ENCODE results near the gene WDHD1. TPM values are rescaled to one million over a fixed set of nuclear protein-coding genes. Genes with fewer than 3 reads are reported as not detected.
"Not testable (repeated sequence)": the region's sequence is repeated elsewhere in the genome, so short reads cannot be mapped to it uniquely, and the experiment has no call there.

WDHD1 gene
- total and polyA plus RNA-seq, 4 experiments from 2014 or later = 1.4 to 4.1 (median 3.6) TPM

- Mint-ChIP-seq H3K27ac (peak within 1 kb of the TSS; percentile 89 to 96 (median 94)), H3K36me3 (peaks cover 0 to 6% of the 10 kb centered on the region in 2 donors), H3K4me1 (peaks cover 14 to 34% (median 26%) of the 10 kb centered on the region in 4 donors), H3K27me3 (no peaks in the 10 kb centered on the region), H3K9me3 (no peaks in the 10 kb centered on the region), H3K4me3 (peak within 1 kb of the TSS; percentile 90 to 96 (median 92))
- DNase-seq = peak; percentile 73 to 83 (median 77)
- H3K27ac ChIP-seq (ENCODE audit: low read depth, low read length) = peak within 1 kb of the TSS; percentile 96
- peak within 1 kb of the TSS; percentile 37 to 99 for H3K4me3 ChIP-seq (ENCODE audit: low read length in 2 of 2)
- no peaks in the 10 kb centered on the region for H3K36me3 ChIP-seq (ENCODE audit: insufficient read depth, low read length)
- H3K4me1 ChIP-seq (ENCODE audit: insufficient read depth, low read length) = peaks cover 27% of the 10 kb centered on the region
- H3K9me3 ChIP-seq (ENCODE audit: control insufficient read depth in 1 of 2, low read length in 2 of 2) = no peaks in the 10 kb centered on the region
- no peaks in the 10 kb centered on the region for H3K27me3 ChIP-seq (ENCODE audit: insufficient read depth, low read length)
- intact Hi-C loops (cut with micrococcal nuclease) = loop anchor here (1.0 to 10.0 kb wide), 12 partner anchors 21 to 682 kb away; partner anchors contain the start of genes CDKN3, CNIH1, GMFB and KTN1
- ChIA-PET POLR2A (ENCODE audit: partially characterized antibody) (interaction anchor here (0.7 to 4.7 kb wide), 21 partner anchors 7 to 1751 kb away, joined by 3 to 44 read pairs (median 3); partner anchors contain the start of genes CDKN3, MAPK1IP1L, PELI2 and SAMD4A), CTCF (ENCODE audit: partially characterized antibody) (interaction anchor here (0.5 to 4.3 kb wide), 26 partner anchors 9 to 338 kb away, joined by 3 to 41 read pairs (median 4); partner anchors contain the start of gene MAPK1IP1L)
Observed at GRCh38 chr14:54902521-54903420, 124.1 kb downstream of the WDHD1 start, which contains the start of gene GCH1. Gene GCH1 (minus strand): TSS chr14:54902826. CDS start chr14:54902663, 163 bp downstream.

GRCh38 chr14:54902143-54902520, 124.8 kb downstream of the WDHD1 start:
- Histone ChIP-seq H3K27ac (ENCODE audit: low read depth, low read length) (peak overlapping the region; percentile 96), H3K9me3 (ENCODE audit: control insufficient read depth in 1 of 2, low read length in 2 of 2) (no peaks in the 10 kb centered on the region), H3K27me3 (ENCODE audit: insufficient read depth, low read length) (no peaks in the 10 kb centered on the region), H3K4me3 (ENCODE audit: low read length in 2 of 2) (peak overlapping the region; percentile 37 to 99), H3K36me3 (ENCODE audit: insufficient read depth, low read length) (no peaks in the 10 kb centered on the region), H3K4me1 (ENCODE audit: insufficient read depth, low read length) (peaks cover 25% of the 10 kb centered on the region)
- H3K36me3 Mint-ChIP-seq = peaks cover 0 to 10% of the 10 kb centered on the region in 2 donors
- no peaks in the 10 kb centered on the region for H3K9me3 Mint-ChIP-seq
- peak; percentile 81 to 87 (median 85) for DNase-seq
- H3K4me3 Mint-ChIP-seq = peak overlapping the region; percentile 89 to 96 (median 92)
- intact Hi-C loops (cut with micrococcal nuclease) = loop anchor here (1.0 to 10.0 kb wide), 9 partner anchors 21 to 683 kb away; partner anchors contain the start of genes CDKN3, CNIH1, GMFB and KTN1
- no peaks in the 10 kb centered on the region for H3K27me3 Mint-ChIP-seq
- H3K4me1 Mint-ChIP-seq = peaks cover 14 to 36% (median 25%) of the 10 kb centered on the region in 4 donors
- ChIA-PET POLR2A (ENCODE audit: partially characterized antibody) (interaction anchor here (0.5 to 4.7 kb wide), 18 partner anchors 8 to 431 kb away, joined by 3 to 44 read pairs (median 4); partner anchors contain the start of genes MAPK1IP1L, SAMD4A, SOCS4 and WDHD1), CTCF (ENCODE audit: partially characterized antibody) (interaction anchor here (1.0 to 4.3 kb wide), 12 partner anchors 9 to 337 kb away, joined by 3 to 41 read pairs (median 7); partner anchors contain the start of gene MAPK1IP1L)
- H3K27ac Mint-ChIP-seq = peak overlapping the region; percentile 67 to 93 (median 92)

GRCh38 chr14:54901380-54902142, 125.3 kb downstream of the WDHD1 start:
- Histone ChIP-seq H3K4me3 (ENCODE audit: low read length in 2 of 2) (peak overlapping the region; percentile 37 to 99), H3K9me3 (ENCODE audit: control insufficient read depth in 1 of 2, low read length in 2 of 2) (no peaks in the 10 kb centered on the region), H3K27me3 (ENCODE audit: insufficient read depth, low read length) (no peaks in the 10 kb centered on the region), H3K27ac (ENCODE audit: low read depth, low read length) (peak overlapping the region; percentile 96), H3K36me3 (ENCODE audit: insufficient read depth, low read length) (no peaks in the 10 kb centered on the region), H3K4me1 (ENCODE audit: insufficient read depth, low read length) (peaks cover 25% of the 10 kb centered on the region)
- POLR2A ChIA-PET (ENCODE audit: partially characterized antibody) = interaction anchor here (0.5 to 4.7 kb wide), 16 partner anchors 8 to 1678 kb away, joined by 3 to 44 read pairs (median 4); partner anchors contain the start of genes MAPK1IP1L, SAMD4A, SOCS4 and TMEM260
- H3K4me3 Mint-ChIP-seq = peak overlapping the region; percentile 89 to 96 (median 92)
- peaks cover 0 to 10% of the 10 kb centered on the region in 2 donors for H3K36me3 Mint-ChIP-seq
- no peaks in the 10 kb centered on the region for H3K9me3 Mint-ChIP-seq
- H3K4me1 Mint-ChIP-seq = peaks cover 14 to 33% (median 24%) of the 10 kb centered on the region in 4 donors
- intact Hi-C loops (cut with micrococcal nuclease) = loop anchor here (1.0 to 10.0 kb wide), 10 partner anchors 8 to 683 kb away; partner anchors contain the start of genes CDKN3, CNIH1, GMFB and KTN1
- no peaks in the 10 kb centered on the region for H3K27me3 Mint-ChIP-seq
- H3K27ac Mint-ChIP-seq = peak overlapping the region; percentile 67 to 95 (median 93)
- DNase-seq = peak in 4 of 5 donors; percentile 10 to 54 (median 18)
- CTCF ChIA-PET (ENCODE audit: partially characterized antibody) = interaction anchor here (1.0 to 4.3 kb wide), 11 partner anchors 8 to 337 kb away, joined by 3 to 41 read pairs (median 6); partner anchors contain the start of gene MAPK1IP1L

GRCh38 chr14:54899573-54899972, 127.3 kb downstream of the WDHD1 start:
- intact Hi-C loops (cut with micrococcal nuclease) = no loop called here

GRCh38 chr14:54897809-54898555, 128.9 kb downstream of the WDHD1 start:
- Mint-ChIP-seq H3K27ac (peak overlapping the region in 1 of 7 donors; percentile 46), H3K36me3 (peaks cover 0 to 13% of the 10 kb centered on the region in 2 donors), H3K4me1 (peaks cover 31 to 58% (median 43%) of the 10 kb centered on the region in 4 donors), H3K4me3 (peak overlapping the region in 3 of 8 donors; percentile 3 to 42 (median 15))
- H3K9me3 ChIP-seq (ENCODE audit: control insufficient read depth in 1 of 2, low read length in 2 of 2); H3K4me3 ChIP-seq (ENCODE audit: low read length in 2 of 2); H3K27ac ChIP-seq (ENCODE audit: low read depth, low read length); DNase-seq; H3K36me3 ChIP-seq (ENCODE audit: insufficient read depth, low read length); intact Hi-C loops (cut with micrococcal nuclease); H3K27me3 Mint-ChIP-seq; H3K27me3 ChIP-seq (ENCODE audit: insufficient read depth, low read length); H3K9me3 Mint-ChIP-seq: not testable (repeated sequence)
- peaks cover 34% of the 10 kb centered on the region for H3K4me1 ChIP-seq (ENCODE audit: insufficient read depth, low read length)
- ChIA-PET POLR2A (ENCODE audit: partially characterized antibody) (interaction anchor here (1.1 to 1.4 kb wide), 3 partner anchors 14 to 332 kb away, joined by 3 read pairs; no protein-coding TSS in a partner anchor), CTCF (ENCODE audit: partially characterized antibody) (interaction anchor here (0.7 to 2.6 kb wide), 4 partner anchors 9 to 334 kb away, joined by 3 to 18 read pairs (median 5); no protein-coding TSS in a partner anchor)

More at GRCh38 chr14:54899573-54899972, 127.3 kb downstream of the WDHD1 start:
- Mint-ChIP-seq H3K27ac (peak overlapping the region in 4 of 7 donors; percentile 6 to 88 (median 46)), H3K9me3 (no peaks in the 10 kb centered on the region), H3K27me3 (no peaks in the 10 kb centered on the region), H3K36me3 (peaks cover 0 to 10% of the 10 kb centered on the region in 2 donors), H3K4me3 (no peak overlapping the region), H3K4me1 (peaks cover 25 to 50% (median 34%) of the 10 kb centered on the region in 4 donors)
- Histone ChIP-seq H3K27me3 (ENCODE audit: insufficient read depth, low read length) (no peaks in the 10 kb centered on the region), H3K9me3 (ENCODE audit: control insufficient read depth in 1 of 2, low read length in 2 of 2) (no peaks in the 10 kb centered on the region), H3K4me1 (ENCODE audit: insufficient read depth, low read length) (peaks cover 33% of the 10 kb centered on the region), H3K27ac (ENCODE audit: low read depth, low read length) (no peak overlapping the region), H3K4me3 (ENCODE audit: low read length in 2 of 2) (no peak overlapping the region), H3K36me3 (ENCODE audit: insufficient read depth, low read length) (no peaks in the 10 kb centered on the region)
- ChIA-PET POLR2A (ENCODE audit: partially characterized antibody) (interaction anchor here (0.8 to 1.7 kb wide), 3 partner anchors 15 to 127 kb away, joined by 3 to 6 read pairs (median 3); partner anchors contain the start of genes SOCS4 and WDHD1), CTCF (ENCODE audit: partially characterized antibody) (interaction anchor here (1.2 to 2.6 kb wide), 3 partner anchors 8 to 335 kb away, joined by 3 to 18 read pairs (median 5); no protein-coding TSS in a partner anchor)
- DNase-seq = no peak

All from CD4-positive, alpha-beta memory T cell (primary cell).